ENCODE data around the gene SLC2A10.

Gene SLC2A10

DNA sequence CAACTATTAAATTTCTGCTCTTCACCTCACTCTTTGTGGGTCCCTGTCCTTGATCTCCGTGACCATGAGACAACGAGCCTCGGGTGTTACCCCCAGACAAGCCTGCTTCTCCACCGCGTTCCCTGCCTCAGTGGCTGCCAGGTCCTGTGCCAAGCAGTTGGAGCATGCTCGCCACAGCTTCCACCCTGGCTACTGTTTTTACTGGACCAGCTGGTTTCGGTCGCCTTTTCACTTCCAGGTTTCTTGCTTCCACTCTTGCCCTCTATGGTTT lies 25.8 kb upstream of the SLC2A10 start:
- H3K4me3 ChIP-seq (ENCODE audit: low read depth, low read length): no peak overlapping the region
- no peak for TF ChIP-seq CTCF (IDR thresholded peaks at IDR 0.05; ENCODE audit: borderline replicate concordance, insufficient read depth, low read depth, low read length)

GRCh38 chr20:46683939-46684750 lies 25.3 kb upstream of the SLC2A10 start:
- no peak for TF ChIP-seq CTCF (IDR thresholded peaks at IDR 0.05; ENCODE audit: borderline replicate concordance, insufficient read depth, low read depth, low read length)
- H3K4me3 ChIP-seq (ENCODE audit: low read depth, low read length): no peak overlapping the region

DNA sequence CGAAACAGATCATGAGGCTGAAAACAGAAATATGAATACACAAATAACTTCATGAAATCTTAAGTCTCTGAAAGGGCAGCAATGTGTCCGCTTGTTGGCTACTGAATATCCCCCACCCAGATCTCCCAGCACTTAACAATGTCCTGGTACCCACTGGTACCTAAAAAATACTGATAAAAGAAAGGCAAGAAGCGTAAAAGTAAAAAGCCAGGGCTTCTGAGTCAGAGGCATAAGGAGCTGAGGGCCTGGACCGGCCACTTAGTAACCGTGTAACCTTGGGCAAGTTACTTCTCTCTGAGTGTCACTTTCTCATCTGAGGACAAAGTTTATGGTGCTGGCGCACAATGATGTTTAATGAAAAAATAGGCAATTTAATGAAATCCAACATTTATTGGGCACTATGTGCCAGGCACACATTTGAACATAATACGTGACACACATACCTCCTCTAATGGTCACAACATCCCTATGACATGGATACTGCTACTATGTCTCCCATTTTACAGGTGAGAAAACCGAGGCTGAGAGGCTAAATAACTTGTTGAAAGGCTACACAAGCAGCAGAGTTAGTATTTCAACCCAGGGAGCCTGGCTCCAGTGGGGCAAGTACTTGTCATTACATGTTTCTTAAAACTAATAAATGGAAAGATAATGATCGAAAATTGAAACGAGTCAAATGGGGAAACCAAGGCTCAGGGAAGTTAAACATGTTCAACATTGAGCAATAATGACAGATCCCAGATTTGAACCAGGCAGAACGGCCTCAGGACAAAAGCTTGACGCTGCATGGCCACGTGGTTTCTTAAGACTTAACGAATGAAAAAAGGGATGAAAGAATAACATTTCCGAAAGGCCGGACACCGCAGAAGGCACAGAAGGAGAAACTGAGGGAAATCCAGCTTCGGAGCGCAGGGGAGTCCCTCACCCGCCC lies 21.0 kb upstream of the SLC2A10 start:
- no peak for TF ChIP-seq CTCF (IDR thresholded peaks at IDR 0.05; ENCODE audit: borderline replicate concordance, insufficient read depth, low read depth, low read length)
- H3K4me3 ChIP-seq (ENCODE audit: low read depth, low read length): peak overlapping the region; percentile 79

DNA sequence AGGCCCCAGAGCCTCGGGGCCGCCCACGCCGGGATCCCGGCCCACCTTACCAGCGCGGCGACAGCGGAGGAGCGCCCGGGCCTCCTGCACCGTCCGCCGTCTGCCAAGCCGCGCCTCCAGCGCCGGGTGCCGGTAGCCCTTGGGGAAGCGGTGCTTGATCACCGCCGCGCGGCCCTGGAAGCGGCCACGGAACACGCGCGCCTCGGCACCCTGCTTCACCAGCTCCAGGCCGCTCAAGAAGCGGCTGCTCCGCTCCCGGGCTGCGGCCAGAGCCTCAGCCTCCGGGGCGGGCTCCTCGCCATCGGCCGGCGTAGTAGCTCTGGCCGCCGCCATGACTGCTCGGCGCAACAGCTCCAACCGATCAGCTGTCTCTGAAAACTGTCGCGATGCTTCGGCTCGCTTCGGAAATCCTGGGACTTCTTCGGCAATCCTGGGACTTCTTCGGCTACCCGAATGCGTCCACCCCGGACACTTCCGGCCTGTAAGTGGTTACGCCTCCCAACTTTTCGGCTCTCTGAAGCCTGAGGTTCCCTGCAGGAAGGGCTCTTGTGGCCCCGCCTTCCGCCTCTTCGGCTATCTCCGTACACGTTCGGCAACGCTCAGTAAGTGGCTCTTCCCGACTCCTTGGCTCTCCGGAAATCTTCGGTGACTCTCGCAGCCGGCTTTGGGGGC lies 20.2 kb upstream of the SLC2A10 start, which contains the start of gene TP53RK:
Gene TP53RK, minus strand, starts transcription at position 363 of the 672 bp plus-strand sequence. Its CDS starts 30 bp downstream, at position 333.
- H3K4me3 ChIP-seq (ENCODE audit: low read depth, low read length): peak within 1 kb of the TSS; percentile 79
- peak; percentile 33; the same call in 1 of the 2 replicates for TF ChIP-seq CTCF (IDR thresholded peaks at IDR 0.05; ENCODE audit: borderline replicate concordance, insufficient read depth, low read depth, low read length)

DNA sequence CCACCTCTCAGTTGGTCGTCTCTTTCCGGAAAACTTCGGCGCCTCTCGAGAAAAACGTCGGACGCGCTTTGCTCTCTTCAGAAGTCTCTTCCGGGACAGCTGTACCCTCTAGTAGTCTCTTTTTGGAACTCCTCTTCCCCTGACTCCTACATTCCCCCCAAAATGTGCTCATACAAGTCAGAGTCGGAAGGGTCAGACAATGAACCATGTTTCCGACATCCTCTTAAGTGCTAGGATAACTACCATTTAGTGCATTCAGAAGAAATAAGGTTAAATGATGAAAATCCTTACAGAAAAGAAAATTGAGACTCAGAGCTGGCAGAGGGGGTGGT lies 19.7 kb upstream of the SLC2A10 start:
- peak overlapping the region; percentile 79 for H3K4me3 ChIP-seq (ENCODE audit: low read depth, low read length)
- TF ChIP-seq CTCF (IDR thresholded peaks at IDR 0.05; ENCODE audit: borderline replicate concordance, insufficient read depth, low read depth, low read length): no peak

- H3K4me3 ChIP-seq (ENCODE audit: low read depth, low read length): no peak overlapping the region
- no peak for TF ChIP-seq CTCF (IDR thresholded peaks at IDR 0.05; ENCODE audit: borderline replicate concordance, insufficient read depth, low read depth, low read length)
Measured at GRCh38 chr20:46690219-46691106, 19.0 kb upstream of the SLC2A10 start.
